GM18861 (cell line): ENCODE measurements around the gene CEP295NL.
"Not testable (repeated sequence)": the region's sequence is repeated elsewhere in the genome, so short reads cannot be mapped to it uniquely, and the experiment has no call there.

Experiments
- ATAC-seq: cut with Tn5 transposase; IDR thresholded peaks from one replicate; pipeline ENCODE4 v1.9.1; 2021; ENCODE audit not compliant: unreplicated experiment

Gene CEP295NL

DNA sequence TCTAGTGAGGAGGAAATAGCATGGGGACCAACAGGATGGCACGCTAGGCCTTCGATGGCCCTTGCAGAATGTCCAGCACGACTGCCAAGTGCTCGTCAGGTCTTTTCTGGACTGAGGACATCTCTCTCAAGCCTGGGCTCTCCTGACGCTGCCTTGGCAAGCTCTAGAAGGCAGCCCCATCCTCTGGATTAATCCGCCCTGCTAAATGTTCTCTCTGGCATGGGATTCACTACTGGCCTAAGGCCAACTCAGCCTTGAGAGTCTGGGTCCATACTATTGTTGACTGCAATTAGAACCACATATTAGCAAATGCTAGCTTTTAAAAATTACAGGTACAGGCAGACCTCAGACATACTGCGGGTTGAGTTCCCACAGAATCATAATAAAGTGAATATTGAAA lies 2.5 kb upstream of the CEP295NL start:
- no peak for ATAC-seq

DNA sequence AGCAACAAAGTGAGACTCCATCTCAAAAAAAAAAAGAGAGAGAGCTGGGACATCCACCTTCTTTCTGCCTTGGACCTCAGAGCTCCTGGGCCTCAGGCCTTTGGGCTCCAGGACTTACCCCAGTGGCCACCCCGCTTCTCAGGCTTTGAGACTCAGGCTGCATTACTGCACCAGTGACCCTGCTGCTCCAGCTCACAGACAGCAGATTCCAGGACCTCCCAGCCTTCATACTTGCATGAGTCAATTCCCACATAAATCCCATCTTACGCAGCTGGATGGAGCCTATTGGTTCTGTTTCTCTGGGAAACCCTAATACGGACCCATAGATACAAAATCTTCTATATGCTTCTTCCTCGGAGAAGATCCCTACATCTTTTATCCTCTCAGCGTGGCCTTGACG lies 2.1 kb upstream of the CEP295NL start:
- ATAC-seq = no peak

DNA sequence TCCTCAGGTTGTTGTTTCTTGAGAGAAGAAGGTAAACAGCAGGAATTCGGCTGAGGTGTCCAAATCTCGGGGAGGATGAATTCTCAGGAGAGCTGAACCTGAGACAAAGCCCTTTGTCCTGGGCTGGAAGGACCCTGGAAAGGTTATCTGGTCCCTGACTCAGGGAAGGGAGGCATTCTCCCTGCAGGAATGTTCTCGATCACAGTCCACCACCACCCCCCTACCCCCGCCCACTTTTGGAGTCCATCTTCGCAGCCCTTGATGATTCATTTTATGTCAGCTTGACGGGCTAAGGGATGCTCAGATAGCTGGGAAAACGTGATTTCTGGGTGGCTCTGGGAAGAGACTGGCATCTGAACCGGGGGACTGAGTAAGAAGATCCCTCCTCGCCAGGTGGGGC lies 1.4 kb upstream of the CEP295NL start:
- ATAC-seq = no peak

DNA sequence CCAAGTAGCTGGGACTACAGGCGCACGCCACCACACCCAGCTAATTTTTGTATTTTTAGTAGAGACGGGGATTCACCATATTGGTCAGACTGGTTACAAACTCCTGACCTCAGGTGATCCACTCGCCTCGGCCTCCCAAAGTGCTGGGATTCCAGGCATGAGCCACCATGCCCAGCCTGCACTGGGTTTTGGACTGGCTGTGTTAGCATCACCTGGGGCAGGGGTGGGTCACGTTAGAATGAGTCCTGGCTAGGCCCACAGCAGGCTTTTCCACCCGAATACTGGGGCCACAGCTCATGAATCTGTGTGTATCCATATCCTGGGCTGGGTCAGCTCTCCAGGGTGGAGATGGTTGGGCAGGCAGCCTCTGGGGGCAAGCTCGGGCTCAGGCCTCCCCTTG lies 770 bp downstream of the CEP295NL start:
- ATAC-seq = not testable (repeated sequence)

DNA sequence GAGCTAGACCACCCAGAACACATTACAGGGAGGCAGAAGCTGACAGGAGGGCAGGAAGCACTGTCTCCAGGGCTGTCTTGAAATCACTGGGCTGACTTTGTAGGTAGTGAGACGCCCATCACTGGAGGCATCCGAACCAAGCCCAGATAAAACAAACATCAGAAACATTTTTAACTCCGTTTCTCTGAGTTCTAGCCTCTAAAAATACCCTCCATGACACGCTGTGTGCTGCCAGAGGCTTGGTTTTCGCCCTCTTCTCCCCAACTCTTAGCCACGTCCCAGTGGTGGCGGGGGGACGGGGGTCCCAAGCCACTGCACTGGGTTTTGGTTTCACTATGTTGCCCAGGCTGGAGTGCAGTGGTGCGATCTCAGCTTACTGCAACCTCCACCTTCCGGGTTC lies 1.2 kb downstream of the CEP295NL start:
- ATAC-seq = no peak

DNA sequence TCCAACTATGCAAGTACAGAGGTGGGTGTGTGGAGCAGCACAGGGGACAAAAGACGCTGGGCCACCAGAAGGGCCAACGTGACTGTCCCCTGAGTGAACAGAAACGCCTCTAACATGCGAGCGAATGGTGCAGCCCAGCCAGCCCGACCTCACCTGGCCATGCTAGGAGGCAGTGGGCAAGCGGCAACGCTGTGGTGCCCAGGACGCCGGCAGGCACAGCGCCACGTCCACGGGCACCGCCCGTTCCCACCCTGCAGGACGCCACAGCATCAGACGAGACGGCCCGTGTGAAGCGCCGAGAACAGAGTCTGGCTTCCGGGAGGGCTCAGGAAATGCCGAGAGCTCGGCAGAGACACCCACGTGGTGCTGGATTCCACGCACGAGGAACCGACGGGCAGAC lies 2.2 kb downstream of the CEP295NL start:
- ATAC-seq = no peak

DNA sequence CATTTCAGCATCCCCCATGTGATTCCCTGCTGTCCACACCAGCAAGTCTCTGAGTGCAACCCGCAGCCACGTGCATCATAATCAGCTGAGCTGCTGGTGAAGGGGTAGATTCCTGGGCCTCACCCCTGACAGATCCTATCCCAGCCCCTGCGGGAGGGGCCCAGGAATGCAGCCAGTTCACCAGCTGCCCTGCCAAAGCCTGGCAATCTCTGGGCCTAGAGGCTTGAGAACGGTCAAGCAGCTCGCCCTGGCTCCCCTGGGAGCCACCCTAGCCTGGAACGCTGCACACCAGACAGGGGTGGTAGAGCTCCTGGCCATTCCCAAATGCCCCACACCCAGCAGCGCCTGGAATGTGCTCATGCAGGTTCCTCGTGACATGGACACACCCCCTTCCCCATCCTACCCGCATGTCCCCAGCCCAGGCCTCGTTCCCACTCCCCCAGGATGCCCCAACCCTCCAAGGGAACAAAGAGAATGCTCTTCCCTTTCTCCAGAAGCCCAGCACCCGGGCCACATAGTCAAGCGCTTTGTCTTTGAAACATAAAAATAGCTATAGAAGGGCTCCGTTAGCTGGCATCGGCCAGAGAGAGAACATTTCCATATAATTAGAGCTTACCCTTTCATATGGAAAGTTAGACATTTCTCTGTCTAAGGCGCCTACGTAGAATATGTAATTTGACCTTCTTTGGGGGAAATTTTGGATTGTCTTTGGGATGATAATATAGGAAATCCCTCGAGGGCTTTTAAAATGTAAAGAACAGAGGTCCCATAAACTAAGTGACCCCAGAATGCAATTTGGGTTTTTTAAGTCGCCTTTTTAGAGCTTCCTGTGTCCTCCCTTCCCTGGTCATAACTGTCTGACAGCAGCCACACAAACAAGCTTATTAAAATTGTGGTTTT lies 3.4 kb downstream of the CEP295NL start:
- ATAC-seq = no peak

DNA sequence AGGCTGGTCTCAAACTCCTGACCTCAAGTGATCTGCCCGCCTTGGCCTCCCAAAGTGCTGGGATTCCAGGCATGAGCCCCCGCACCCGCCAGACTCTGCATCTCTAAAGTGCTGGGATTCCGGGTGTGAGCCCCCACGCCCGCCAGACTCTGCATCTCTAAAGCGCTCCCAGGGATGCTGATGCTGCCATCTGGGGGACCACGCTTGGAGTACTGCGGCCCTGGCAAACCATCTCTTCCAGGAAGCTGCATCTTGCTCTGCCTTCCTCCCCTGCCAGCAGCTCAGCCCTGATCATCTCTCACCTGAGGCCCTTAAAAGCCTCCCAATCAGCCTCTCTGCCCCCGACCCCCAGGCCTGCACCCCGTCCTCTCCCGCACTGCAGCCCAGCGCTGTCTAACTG lies 4.1 kb downstream of the CEP295NL start:
- ATAC-seq = no peak

DNA sequence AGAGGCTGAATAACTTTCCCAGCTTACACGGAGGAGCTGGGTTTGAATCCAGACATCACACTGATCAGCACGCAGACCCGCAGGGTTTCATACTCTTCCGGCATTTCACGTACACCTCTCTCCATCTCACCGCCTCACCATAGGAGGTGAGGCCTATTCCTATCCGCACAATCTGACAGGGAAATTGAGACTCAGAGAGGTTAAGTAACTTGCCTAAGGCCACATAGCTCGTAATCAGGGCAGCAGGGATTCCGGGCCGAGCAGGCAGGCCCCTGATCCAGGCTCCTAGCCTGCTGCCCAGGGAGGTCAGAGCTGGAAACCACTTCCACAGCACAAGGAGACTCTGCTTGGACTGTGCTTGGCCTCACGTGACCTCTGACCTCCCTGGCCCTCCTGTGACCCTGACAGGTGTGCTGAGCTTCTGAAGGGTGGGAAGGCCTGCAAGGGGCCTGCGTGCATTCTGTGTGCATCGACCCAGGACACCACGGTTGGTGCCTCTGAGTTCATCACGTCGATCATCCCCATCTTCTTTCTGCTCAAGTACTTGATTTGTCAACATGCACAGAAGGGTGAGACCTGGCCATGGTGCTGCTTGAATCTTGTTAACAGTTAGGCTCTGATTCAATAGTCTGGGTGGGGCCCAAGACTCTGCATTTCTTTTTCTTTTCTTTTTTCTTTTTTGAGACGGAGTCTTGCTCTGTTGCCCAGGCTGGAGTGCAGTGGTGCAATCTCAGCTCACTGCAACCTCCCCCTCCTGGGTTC lies 4.7 kb downstream of the CEP295NL start:
- ATAC-seq = no peak

DNA sequence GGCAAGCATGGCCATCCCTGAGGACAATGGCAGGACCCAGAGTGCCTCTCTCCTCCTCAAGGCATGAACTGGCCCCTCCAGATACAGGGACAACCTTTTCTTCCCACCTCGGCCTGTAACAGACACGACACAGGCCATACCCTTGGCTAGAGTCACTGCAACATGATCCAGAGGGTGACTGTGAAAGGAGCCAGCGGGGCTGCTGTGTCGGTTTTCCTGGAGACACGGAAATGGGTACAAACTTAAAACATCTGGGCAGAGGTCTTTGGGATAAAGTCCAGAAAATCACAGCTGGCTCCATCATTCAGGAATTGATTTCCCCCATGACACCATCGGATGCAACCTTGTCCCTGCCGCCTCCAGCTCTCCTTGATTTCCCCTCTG lies 5.3 kb downstream of the CEP295NL start:
- ATAC-seq = no peak

DNA sequence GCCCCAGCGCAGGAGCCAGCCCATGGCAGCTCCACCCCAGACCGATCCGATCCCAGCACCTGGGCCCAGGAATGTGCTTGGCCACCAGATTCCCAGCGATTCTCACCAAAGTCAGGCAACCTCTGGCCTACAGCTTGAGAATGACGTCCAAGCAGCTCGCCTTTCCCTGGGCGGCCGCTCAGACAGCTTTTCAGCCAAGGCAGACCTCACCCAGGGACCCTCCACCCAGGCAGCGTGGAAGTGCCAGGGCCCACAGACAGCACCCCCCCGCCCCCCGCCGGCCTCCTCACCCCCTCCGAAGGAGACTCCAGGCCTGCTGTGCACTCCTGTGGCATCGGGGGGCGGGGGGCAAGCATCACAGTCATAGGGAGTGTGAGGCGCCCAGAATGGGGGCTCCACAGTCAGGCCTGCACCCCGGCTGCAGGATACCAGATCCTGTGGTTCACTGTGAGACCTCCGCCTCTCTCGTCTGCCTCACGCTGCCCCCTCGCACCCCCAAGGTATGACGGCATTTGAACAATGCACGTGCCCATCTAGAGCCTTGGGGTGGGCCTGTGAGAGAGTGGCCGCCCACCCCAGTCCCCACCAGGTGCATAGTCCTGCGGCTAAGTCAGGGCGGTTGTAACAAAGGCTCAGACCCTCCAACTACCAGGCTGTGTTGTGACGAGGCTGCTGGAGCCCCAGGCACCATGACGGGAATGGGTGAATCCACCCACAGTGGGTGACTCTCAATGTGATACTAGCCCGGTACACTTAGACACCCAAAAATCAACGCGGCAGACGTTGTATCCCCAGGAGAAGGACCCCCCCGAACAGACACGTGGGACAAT lies 6.0 kb downstream of the CEP295NL start:
- ATAC-seq = no peak

DNA sequence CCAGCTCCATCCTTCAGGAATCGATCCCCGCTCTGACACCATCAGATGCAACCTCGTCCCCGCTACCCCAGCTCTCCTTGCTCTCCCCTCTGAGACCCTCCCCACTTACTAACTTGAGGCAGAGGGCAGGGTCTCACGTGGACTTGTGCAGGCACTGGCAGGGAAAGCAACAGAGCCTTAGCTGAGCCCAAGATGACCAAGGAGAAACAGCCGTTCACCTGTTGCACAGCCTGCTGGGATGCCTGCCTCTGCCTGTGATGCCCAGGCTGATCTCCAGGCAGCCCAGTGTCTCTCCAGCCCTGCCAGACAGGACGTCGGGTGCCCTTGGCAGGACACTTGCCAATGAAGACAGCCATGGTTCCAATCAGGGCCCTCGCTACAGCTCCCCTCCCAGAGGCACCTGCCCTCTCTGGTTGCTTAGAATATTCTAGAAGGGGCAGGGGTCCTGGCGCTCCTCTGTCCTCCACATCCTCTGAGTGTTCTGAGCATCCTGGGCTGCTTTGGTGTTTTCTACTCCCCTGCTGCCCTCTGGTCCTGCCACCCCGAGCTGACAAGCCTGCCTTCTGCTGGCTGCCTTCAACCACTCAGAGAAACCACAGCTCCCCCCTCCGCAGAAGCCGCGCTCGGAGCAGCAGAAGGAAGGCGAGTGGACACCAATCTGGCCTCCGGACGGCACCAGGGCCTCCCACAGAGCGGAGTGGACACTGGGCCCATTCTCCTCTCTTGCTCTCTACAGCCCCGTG lies 6.7 kb downstream of the CEP295NL start:
- no peak for ATAC-seq

DNA sequence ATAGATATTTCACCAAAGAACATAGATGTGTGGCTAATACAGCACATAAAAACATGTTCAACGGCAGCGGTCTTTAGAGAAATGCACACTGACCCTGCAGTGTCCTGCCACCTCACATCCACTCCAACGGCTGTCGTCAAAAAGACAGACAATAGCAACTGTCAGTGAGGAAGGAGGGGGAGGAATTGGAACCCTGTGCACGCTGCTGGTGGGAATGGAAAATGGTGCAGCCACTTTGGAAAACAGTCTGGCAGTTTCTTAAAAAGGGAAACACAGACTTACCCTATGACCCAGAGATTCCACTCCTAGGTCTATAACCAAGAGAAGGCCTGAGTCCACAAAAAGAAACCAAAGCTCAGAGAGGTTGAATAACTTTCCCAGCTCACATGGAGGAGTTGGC lies 7.7 kb downstream of the CEP295NL start:
- no peak for ATAC-seq

DNA sequence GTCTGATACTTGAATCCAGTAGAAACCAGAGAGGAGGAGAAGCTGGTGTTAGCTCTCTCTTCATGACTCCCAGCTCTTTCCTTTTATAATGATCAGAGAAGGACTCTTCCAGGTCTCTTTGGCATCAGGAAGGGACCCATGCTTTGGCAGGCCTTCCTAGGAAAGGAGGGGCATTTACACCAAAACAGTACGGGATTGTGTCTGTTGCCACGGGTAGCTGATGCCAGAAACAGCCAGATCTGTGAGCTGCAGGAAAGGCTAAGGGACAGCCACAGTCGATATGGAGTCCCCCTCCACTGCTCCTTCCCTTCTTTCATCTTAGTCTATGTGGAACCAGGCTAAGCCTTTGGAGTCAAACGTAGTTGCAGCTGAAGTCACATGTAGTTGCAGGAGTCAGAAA lies 9.3 kb downstream of the CEP295NL start:
- ATAC-seq = no peak

DNA sequence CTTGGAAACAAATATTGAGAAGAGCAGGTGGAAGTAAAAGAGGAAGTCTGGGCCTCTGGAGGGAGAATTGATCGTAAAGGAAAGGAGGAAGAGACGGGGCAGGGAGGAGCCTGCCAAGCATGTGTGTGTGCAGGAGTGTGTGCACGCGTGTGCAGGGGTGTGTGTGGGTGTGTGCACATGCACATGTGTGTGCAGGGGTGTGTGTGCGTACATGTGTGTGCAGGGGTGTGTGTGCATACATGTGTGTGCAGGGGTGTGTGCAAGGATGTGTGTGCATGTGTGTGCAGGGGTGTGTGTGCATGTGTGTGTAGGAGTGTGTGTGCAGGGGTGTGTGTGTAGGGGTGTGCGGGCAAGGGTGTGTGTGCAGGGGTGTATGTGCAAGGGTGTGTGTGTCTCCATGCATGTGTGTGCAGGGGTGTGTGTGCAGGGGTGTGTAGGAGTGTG lies 10.0 kb downstream of the CEP295NL start:
- ATAC-seq = no peak

DNA sequence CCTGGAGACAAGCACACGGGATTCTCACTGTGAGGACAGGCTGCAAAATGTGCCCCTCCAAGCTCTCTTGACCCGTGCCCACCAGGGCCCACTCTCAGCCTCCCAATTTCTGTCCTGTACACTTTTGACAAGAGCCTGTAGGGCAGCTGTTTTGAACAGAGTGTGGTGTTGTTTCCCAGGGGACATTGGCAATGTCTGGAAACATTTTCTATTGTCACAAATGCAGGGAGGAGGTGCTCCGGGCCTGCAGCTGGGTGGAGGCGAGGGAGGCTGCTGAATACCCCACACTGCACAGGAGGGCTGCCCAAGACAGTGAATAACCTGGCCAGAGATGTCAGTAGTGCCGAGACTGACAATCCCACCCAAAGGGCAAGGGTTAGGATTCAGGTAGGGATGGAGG lies 10.5 kb downstream of the CEP295NL start:
- no peak for ATAC-seq

DNA sequence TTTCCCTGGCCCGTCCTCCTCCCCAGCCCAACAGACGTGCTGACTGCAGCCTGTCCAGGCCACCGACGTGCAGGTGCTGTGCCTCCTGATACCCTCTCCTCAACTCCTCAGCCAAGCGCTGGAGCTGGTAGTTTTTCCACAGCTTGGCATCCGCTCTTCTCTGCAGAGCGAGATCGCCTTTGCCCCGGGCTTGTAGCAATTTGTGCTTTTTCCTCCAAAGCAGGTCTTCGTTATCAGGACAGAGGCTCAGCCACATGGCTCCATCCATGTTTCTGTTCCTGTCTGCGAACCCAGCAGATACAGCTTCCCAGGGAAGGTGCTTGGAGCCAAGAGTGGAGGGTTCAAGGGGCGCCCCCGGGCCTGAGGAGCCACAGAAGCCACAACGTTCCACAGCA lies 10.9 kb downstream of the CEP295NL start:
- ATAC-seq = no peak

DNA sequence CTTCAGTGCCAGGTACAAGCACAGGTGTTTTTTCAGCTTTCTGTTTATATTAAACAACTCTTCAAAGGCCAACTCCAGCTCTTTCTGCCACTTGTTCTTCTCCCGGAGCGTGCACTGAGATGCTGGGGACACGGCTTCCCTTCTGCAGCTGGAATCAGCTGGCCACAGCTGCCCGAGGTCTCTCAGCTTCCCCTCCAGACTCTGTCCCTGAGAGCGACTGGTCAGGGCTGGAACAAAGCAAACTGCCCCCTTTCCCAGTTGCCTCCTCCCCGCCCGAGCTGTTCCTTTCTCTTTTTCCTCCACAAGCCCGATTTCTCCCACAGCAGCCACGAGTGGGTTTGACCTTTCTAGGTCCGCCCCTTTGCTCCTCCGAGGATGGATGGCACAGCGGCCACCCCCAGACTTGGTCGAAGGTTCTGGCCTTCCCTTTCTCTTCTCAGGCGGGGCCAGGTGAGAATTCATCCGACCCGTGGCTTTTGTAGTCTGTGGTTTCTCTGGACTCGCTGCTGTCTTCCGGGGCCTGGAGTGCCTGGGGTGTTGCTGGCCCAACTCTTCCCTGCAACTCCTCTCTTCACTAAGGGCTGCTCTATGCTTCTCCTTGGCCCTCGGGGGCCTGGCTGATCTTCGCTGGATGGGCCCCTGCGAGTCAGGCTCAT lies 11.5 kb downstream of the CEP295NL start:
- no peak for ATAC-seq

DNA sequence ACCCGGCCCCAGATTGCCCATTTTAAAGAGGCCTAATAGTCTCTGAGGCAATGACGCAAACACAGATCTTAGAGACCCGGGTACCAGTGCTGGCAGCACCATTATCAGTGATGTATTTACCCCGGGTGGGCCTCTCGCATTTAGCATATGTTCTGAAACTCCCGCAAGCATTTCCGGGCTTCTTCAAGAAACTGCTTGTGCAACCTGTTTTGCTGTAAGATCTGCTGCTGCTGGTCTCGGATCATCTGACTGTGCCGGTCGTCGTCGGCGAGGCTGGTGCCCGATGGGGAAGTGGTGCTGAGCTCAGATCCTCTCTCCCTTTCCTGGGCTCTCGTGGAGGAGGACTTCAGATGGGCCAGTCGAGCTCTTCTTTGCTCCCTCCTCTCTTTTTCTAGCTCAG lies 12.5 kb downstream of the CEP295NL start:
- ATAC-seq = no peak

DNA sequence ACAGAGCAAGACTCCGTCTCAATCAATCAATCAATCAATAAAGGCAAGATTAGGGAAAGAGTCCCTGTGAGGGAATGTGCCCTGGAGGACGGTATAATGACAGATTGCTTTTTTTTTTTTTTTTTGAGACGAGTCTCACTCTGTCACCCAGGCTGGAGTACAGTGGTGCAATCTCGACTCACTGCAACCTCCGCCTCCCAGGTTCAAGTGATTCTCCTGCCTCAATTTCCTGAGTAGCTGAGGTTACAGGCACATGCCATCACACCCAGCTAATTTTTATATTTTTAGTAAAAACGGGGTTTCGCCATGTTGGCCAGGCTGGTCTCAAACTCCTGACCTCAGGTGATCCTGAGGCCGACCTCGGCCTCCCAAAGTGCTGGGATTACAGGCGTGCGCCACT lies 12.9 kb downstream of the CEP295NL start:
- ATAC-seq = not testable (repeated sequence)
